HepG2 (cell line): ENCODE measurements around the gene GCDH. TPM values are rescaled to one million over a fixed set of nuclear protein-coding genes. Genes with fewer than 3 reads are reported as not detected.

Experiments
- ATAC-seq: fragments of 200-7000 bp; cut with Tn5 transposase; 3 replicates; pipeline ENCODE4 v1.9.1; 2020; ENCODE audit warnings: mild to moderate bottlenecking, moderate library complexity
- BruUV-seq: library from RNA; stranded (reverse); fragments of 400-500 nt; replicated peaks from 2 replicates; lab custom pipeline; 2021; lab: Mats Ljungman, UMichigan
- CTCF ChIA-PET: fragments of 300-600 bp; formaldehyde crosslinking; extraction: SDS; loops from one replicate; lab custom pipeline; 2021; ENCODE audit warnings: low total read pairs, inconsistent platforms, low intra/inter-chr PET ratio; lab: Yijun Ruan, JAX
- POLR2A ChIA-PET: fragments of 350-600 bp; sonication (Branson Sonifier 250); formaldehyde crosslinking; loops from one replicate; lab custom pipeline; 2020; ENCODE audit warnings: antibody characterized with exemption, inconsistent platforms; lab: Yijun Ruan, JAX
- DNase-seq: peaks from one replicate; pipeline ENCODE4 v3.0.0-alpha.2; 2015; ENCODE audit warnings: low spot score
- FAIRE-seq: peaks from 3 replicates; lab custom pipeline; 2011; peaks lifted over from hg19 to GRCh38; lab: Jason Lieb, UNC
- H2AFZ ChIP-seq: one replicate; pipeline ENCODE4 v1.6.1; 2011; ENCODE audit warnings: low read length, inconsistent platforms
- H3K27ac ChIP-seq: fragments of 300-600 bp; 3 replicates; pipeline ENCODE4 v1.8.0; 2011; ENCODE audit warnings: mixed run types, mild to moderate bottlenecking, mixed read lengths, low read length, inconsistent platforms; ENCODE audit not compliant: insufficient read depth; ENCODE audit errors: extremely low read length
- H3K27me3 ChIP-seq, 2 experiments: fragments of 200-600 bp in 1 of 2; 2 replicates in 1 of 2; 3 replicates in 1 of 2; pipeline versions ENCODE4 v1.6.0 to v1.8.0; 2011; ENCODE audit warnings: low read length in 2 of 2, mild to moderate bottlenecking in 2 of 2, moderate library complexity in 2 of 2, inconsistent platforms in 1 of 2; ENCODE audit not compliant: insufficient read depth in 2 of 2, control insufficient read depth in 1 of 2
- H3K36me3 ChIP-seq, 2 experiments: fragments of 200-600 bp in 1 of 2; replicated peaks in 1 of 2; 2 replicates in 1 of 2; 3 replicates in 1 of 2; pipeline versions ENCODE4 v1.5.1 to v1.8.0; 2011; ENCODE audit warnings: low read length in 2 of 2, inconsistent platforms in 1 of 2; ENCODE audit not compliant: insufficient read depth in 2 of 2, control insufficient read depth in 1 of 2
- H3K4me1 ChIP-seq: 2 replicates; pipeline ENCODE4 v1.5.1; 2012; ENCODE audit warnings: low read length, inconsistent platforms; ENCODE audit not compliant: insufficient read depth
- H3K4me2 ChIP-seq: 2 replicates; pipeline ENCODE4 v1.6.0; 2011; ENCODE audit warnings: low read depth, low read length, inconsistent platforms
- H3K4me3 ChIP-seq, 3 experiments: fragments of 200-600 bp in 1 of 3; sonication (generic), shearing (Covaris generic) in 1 of 3; replicated peaks in 1 of 3; 2 replicates each; pipeline ENCODE4 v1.5.1; 2011 to 2016; ENCODE audit warnings: low read length in 3 of 3, inconsistent platforms in 2 of 3, low read depth in 2 of 3, mild to moderate bottlenecking in 2 of 3, control low read depth in 1 of 3, mixed read lengths in 1 of 3; ENCODE audit not compliant: insufficient read depth in 1 of 3
- H3K79me2 ChIP-seq: one replicate; pipeline ENCODE4 v1.6.1; 2011; ENCODE audit warnings: low read length, inconsistent platforms; ENCODE audit not compliant: insufficient read depth
- H3K9ac ChIP-seq: 2 replicates; pipeline ENCODE4 v1.6.0; 2011; ENCODE audit warnings: mild to moderate bottlenecking, low read depth, low read length, inconsistent platforms; ENCODE audit not compliant: insufficient read depth
- H3K9me3 ChIP-seq: 2 replicates; pipeline ENCODE4 v1.5.1; 2012; ENCODE audit warnings: mild to moderate bottlenecking, low read length
- H4K20me1 ChIP-seq: 2 replicates; pipeline ENCODE4 v1.6.0; 2011; ENCODE audit warnings: inconsistent platforms, mild to moderate bottlenecking, low read length, moderate library complexity; ENCODE audit not compliant: insufficient read depth
- WGBS: methylation state at CpG from one replicate; pipeline ENCODE4 v1.1.6; 2017; ENCODE audit warnings: low lambda C conversion rate; 5-methylcytosine and 5-hydroxymethylcytosine counted together
- in situ Hi-C: cut with HindIII; loops from 2 replicates; pipeline ENCODE4 v1.10.0; 2017; ENCODE audit warnings: low pct_unique_long_range_greater_than_20kb; ENCODE audit not compliant: extremely low pct_ligation_motif_present
- intact Hi-C: fragments of 100-400 bp; cut with micrococcal nuclease; formaldehyde crosslinking; loops from one replicate; pipeline ENCODE4 v1.10.0; 2022; ENCODE audit not compliant: unreplicated experiment
- polyA plus RNA-seq, 8 experiments: library from polyadenylated mRNA; depleted of rRNA in 3 of 8; stranded (reverse) in 7 of 8; unstranded in 1 of 8; fragments of >200 nt; fragmentation: Illumina TruSeq in 4 of 8; extraction: Trizol in 4 of 8; gene quantifications; 2 replicates each; pipeline versions ENCODE4 v1.2.1 to v1.2.3, GENCODE V29; 2011 to 2016; ENCODE audit warnings: low read depth in 4 of 8, missing spikeins in 1 of 8, mixed read lengths in 1 of 8; ENCODE audit not compliant: insufficient read depth in 1 of 8
- total RNA-seq, 5 experiments: library from RNA; depleted of rRNA; stranded (reverse); fragments of >200 nt; fragmentation: Illumina TruSeq; extraction: Trizol; gene quantifications; 2 replicates each; pipeline ENCODE4 v1.2.3, GENCODE V29; 2016; ENCODE audit warnings: low read depth in 1 of 5
- TF ChIP-seq, protein P1 (sequence below): sonication (generic); formaldehyde crosslinking; IDR thresholded peaks from 2 replicates; pipeline ENCODE4 v1.4.0; 2020; ENCODE audit warnings: missing genetic modification reagents, borderline replicate concordance
- TF ChIP-seq, protein P2 (sequence below): sonication (generic); formaldehyde crosslinking; IDR thresholded peaks from 2 replicates; pipeline ENCODE4 v1.4.0; 2020; ENCODE audit warnings: missing genetic modification reagents, borderline replicate concordance
- TF ChIP-seq, protein P3 (sequence below): sonication (generic); formaldehyde crosslinking; conservative IDR thresholded peaks from 2 replicates; pipeline ENCODE4 v1.4.0; 2020; ENCODE audit warnings: mild to moderate bottlenecking, missing genetic modification reagents, moderate library complexity

The GCDH gene
- total and polyA plus RNA-seq, 2 of the 13 experiments (the other 11 are each of a cell fraction or from before 2014, with no cell fraction given), result 15.1 to 38.0 TPM

DNA sequence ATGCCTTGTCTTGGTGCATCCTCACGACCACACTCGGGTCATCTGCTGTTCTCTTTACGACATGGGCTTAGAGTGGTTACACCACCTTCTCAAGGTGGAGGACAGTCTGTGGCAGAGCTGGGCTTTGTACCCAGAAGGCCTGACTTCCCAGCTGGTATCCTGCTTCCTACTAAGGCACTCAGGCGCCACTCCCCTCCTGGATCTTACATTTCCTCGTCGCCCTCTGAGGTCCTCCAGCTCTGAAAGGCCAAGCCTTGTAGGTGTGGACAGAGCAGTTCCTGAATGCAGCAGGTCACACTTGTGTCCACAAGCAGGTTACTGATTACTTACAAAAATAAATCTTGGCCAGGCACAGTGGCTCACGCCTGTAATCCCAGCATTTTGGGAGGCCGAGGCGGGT is 16.2 kb downstream of the GCDH start:
- H2AFZ ChIP-seq, result no peak overlapping the region
- FAIRE-seq, result no peak
- DNase-seq, result no peak
- no peaks in the 10 kb centered on the region for H3K36me3 ChIP-seq
- H3K27me3 ChIP-seq, result no peaks in the 10 kb centered on the region
- POLR2A ChIA-PET, result interaction anchor here (1.0 to 2.3 kb wide), 3 partner anchors 10 to 42 kb away, joined by 3 to 11 read pairs (median 3); partner anchors contain the start of gene GCDH
- no peak overlapping the region for H3K4me2 ChIP-seq
- H3K9me3 ChIP-seq, result no peaks in the 10 kb centered on the region
- no peaks in the 10 kb centered on the region for H3K79me2 ChIP-seq
- no peak overlapping the region for H3K9ac ChIP-seq
- 87% methylated on average over 9 of the region's 9 CpGs for WGBS
- no peak overlapping the region for H3K27ac ChIP-seq
- TF ChIP-seq, protein P1, sequence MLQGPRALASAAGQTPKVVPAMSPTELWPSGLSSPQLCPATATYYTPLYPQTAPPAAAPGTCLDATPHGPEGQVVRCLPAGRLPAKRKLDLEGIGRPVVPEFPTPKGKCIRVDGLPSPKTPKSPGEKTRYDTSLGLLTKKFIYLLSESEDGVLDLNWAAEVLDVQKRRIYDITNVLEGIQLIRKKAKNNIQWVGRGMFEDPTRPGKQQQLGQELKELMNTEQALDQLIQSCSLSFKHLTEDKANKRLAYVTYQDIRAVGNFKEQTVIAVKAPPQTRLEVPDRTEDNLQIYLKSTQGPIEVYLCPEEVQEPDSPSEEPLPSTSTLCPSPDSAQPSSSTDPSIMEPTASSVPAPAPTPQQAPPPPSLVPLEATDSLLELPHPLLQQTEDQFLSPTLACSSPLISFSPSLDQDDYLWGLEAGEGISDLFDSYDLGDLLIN, result no peak
- TF ChIP-seq, protein P2, sequence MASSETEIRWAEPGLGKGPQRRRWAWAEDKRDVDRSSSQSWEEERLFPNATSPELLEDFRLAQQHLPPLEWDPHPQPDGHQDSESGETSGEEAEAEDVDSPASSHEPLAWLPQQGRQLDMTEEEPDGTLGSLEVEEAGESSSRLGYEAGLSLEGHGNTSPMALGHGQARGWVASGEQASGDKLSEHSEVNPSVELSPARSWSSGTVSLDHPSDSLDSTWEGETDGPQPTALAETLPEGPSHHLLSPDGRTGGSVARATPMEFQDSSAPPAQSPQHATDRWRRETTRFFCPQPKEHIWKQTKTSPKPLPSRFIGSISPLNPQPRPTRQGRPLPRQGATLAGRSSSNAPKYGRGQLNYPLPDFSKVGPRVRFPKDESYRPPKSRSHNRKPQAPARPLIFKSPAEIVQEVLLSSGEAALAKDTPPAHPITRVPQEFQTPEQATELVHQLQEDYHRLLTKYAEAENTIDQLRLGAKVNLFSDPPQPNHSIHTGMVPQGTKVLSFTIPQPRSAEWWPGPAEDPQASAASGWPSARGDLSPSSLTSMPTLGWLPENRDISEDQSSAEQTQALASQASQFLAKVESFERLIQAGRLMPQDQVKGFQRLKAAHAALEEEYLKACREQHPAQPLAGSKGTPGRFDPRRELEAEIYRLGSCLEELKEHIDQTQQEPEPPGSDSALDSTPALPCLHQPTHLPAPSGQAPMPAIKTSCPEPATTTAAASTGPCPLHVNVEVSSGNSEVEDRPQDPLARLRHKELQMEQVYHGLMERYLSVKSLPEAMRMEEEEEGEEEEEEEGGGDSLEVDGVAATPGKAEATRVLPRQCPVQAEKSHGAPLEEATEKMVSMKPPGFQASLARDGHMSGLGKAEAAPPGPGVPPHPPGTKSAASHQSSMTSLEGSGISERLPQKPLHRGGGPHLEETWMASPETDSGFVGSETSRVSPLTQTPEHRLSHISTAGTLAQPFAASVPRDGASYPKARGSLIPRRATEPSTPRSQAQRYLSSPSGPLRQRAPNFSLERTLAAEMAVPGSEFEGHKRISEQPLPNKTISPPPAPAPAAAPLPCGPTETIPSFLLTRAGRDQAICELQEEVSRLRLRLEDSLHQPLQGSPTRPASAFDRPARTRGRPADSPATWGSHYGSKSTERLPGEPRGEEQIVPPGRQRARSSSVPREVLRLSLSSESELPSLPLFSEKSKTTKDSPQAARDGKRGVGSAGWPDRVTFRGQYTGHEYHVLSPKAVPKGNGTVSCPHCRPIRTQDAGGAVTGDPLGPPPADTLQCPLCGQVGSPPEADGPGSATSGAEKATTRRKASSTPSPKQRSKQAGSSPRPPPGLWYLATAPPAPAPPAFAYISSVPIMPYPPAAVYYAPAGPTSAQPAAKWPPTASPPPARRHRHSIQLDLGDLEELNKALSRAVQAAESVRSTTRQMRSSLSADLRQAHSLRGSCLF (CRISPR knock-in tag), result no peak
- TF ChIP-seq, protein P3, sequence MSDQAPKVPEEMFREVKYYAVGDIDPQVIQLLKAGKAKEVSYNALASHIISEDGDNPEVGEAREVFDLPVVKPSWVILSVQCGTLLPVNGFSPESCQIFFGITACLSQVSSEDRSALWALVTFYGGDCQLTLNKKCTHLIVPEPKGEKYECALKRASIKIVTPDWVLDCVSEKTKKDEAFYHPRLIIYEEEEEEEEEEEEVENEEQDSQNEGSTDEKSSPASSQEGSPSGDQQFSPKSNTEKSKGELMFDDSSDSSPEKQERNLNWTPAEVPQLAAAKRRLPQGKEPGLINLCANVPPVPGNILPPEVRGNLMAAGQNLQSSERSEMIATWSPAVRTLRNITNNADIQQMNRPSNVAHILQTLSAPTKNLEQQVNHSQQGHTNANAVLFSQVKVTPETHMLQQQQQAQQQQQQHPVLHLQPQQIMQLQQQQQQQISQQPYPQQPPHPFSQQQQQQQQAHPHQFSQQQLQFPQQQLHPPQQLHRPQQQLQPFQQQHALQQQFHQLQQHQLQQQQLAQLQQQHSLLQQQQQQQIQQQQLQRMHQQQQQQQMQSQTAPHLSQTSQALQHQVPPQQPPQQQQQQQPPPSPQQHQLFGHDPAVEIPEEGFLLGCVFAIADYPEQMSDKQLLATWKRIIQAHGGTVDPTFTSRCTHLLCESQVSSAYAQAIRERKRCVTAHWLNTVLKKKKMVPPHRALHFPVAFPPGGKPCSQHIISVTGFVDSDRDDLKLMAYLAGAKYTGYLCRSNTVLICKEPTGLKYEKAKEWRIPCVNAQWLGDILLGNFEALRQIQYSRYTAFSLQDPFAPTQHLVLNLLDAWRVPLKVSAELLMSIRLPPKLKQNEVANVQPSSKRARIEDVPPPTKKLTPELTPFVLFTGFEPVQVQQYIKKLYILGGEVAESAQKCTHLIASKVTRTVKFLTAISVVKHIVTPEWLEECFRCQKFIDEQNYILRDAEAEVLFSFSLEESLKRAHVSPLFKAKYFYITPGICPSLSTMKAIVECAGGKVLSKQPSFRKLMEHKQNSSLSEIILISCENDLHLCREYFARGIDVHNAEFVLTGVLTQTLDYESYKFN (CRISPR knock-in tag), result no peak
- intact Hi-C loops (no loop called here), in situ Hi-C loops (no loop called here)
- CTCF ChIA-PET, result no interaction called here
- H3K4me1 ChIP-seq, result peaks cover 7% of the 10 kb centered on the region
- H3K4me3 ChIP-seq, result no peak overlapping the region
- no peaks in the 10 kb centered on the region for H4K20me1 ChIP-seq
- BruUV-seq, result no TSS peak
- no peak for ATAC-seq
